NB4 (cell line): Measurements from ENCODE around the gene AMOTL2.

Experiments
- MYC ChIP-seq: IDR thresholded peaks from 2 replicates; pipeline ENCODE4 v1.6.1; 2011; ENCODE audit warnings: low read depth, low read length
- POLR2A ChIP-seq: IDR thresholded peaks from 2 replicates; pipeline ENCODE4 v1.6.1; 2011; ENCODE audit warnings: mild to moderate bottlenecking; ENCODE audit not compliant: insufficient read length; ENCODE audit errors: extremely low read depth
- TF ChIP-seq, protein P1 (sequence below): IDR thresholded peaks from one replicate; pipeline ENCODE4 v1.5.1; 2012; ENCODE audit warnings: low read depth, low read length
- TF ChIP-seq, protein P2 (sequence below): IDR thresholded peaks from 2 replicates; pipeline ENCODE4 v1.6.1; 2011; ENCODE audit warnings: low read depth, low read length

DNA sequence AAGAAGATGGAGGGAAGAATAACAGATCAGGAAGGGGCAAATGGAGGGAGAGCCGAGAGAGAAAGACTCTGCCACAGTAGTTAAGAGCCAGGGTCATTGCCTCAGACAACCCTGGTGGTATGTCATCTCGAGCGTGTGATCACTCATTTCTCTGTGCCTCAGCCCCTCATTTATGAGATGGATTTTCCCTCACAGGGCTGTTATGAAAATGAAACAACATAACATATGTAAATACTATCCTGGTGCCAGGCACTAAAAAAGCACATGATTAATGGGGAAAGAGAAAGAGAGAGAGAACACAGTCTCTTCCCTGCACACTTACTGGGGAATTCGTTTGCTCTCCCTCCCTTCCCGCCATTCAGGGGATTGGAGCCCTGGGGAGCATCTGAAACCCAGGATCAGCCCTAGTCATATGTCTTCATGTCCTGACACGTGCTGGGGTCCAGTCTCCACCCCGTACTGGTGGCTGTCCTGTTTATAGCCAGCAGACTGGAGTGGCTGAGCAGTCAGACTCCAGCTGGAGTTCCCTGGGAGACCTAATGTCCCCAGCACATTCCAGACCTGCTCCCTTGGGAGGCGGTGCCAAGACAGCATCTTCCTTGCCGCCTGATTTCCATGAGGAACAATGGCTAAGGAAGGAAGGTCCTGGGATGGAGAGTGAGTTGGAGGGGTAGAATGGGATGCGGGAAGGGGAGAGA, 14.7 kb upstream of the AMOTL2 start:
- TF ChIP-seq, protein P1, sequence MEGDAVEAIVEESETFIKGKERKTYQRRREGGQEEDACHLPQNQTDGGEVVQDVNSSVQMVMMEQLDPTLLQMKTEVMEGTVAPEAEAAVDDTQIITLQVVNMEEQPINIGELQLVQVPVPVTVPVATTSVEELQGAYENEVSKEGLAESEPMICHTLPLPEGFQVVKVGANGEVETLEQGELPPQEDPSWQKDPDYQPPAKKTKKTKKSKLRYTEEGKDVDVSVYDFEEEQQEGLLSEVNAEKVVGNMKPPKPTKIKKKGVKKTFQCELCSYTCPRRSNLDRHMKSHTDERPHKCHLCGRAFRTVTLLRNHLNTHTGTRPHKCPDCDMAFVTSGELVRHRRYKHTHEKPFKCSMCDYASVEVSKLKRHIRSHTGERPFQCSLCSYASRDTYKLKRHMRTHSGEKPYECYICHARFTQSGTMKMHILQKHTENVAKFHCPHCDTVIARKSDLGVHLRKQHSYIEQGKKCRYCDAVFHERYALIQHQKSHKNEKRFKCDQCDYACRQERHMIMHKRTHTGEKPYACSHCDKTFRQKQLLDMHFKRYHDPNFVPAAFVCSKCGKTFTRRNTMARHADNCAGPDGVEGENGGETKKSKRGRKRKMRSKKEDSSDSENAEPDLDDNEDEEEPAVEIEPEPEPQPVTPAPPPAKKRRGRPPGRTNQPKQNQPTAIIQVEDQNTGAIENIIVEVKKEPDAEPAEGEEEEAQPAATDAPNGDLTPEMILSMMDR: no peak
- no peak for TF ChIP-seq POLR2A
- TF ChIP-seq, protein P2, sequence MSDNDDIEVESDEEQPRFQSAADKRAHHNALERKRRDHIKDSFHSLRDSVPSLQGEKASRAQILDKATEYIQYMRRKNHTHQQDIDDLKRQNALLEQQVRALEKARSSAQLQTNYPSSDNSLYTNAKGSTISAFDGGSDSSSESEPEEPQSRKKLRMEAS: no peak
- TF ChIP-seq MYC: no peak
